Fibroblast of skin of left quadriceps (primary cell): ENCODE measurements around the gene HRAS.
A peak's percentile ranks its signal among the peaks of the same experiment; 100 is the strongest.
"Not testable (repeated sequence)": the region's sequence is repeated elsewhere in the genome, so short reads cannot be mapped to it uniquely, and the experiment has no call there.

Source experiments
- DNase-seq, 2 experiments: peaks; one replicate each; pipeline ENCODE4 v3.0.0-alpha.2; 2013; ENCODE audit warnings: low read depth in 2 of 2

Gene HRAS

GRCh38 chr11:534396-535209 is 773 bp downstream of the HRAS start:
- DNase-seq: no peak

GRCh38 chr11:533586-534395 is 1.6 kb downstream of the HRAS start:
- no peak for DNase-seq

- DNase-seq: no peak
These were observed 2.3 kb downstream of the HRAS start for GRCh38 chr11:532986-533585.

DNA sequence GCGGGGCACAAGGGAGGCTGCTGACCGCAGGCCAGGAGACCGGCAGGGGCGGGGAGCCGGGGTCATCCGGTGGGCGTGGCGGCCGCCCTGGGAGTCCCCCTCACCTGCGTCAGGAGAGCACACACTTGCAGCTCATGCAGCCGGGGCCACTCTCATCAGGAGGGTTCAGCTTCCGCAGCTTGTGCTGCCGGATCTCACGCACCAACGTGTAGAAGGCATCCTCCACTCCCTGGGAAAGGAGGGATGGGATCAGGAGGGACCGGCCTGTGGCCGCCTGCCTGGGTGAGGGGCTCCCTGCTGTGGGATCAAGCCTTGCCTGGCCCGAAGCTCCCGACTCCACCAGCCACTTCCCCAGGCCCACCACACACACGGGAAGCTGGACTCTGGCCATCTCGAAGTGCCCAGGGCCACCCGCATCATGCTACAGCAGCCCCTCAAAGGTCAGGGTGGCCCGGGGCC is 2.8 kb downstream of the HRAS start:
- DNase-seq: no peak

GRCh38 chr11:531919-532526 is 3.4 kb downstream of the HRAS start:
- no peak for DNase-seq

DNA sequence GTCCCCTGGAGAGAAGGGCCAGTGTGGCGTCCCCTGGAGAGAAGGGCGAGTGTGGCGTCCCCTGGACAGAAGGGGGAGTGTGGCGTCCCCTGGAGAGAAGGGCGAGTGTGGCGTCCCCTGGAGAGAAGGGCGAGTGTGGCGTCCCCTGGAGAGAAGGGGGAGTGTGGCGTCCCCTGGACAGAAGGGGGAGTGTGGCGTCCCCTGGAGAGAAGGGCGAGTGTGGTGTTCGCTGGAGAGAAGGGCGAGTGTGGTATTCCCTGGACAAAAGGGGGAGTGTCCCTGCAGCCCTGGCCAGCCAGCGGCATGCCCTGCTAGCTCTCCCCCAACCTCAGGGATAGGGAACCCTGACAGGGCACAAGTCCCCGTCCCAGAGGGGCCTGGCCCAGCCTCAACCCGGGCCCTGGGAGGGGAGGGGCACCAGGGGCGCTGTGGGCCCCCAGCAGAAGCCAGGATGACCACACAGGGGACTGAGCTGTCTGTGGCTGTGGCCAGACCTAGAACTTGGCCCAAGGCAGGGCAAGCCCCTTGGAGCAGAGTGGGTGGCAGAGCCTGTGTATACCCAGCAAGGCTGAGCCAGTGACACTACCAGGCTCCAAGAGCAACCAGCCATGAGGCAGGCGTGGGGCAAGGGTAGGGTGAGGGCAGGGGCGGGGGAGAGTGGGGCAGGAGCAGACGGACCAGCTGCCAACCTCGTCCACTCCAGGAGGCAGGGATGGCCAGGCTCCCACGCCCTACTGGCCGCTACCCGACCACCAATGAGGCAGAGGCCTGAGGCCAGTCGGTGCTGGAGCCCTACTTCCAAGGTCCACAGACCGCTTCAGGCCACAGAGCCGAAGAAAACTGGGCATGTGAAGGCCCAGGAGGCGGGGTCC is 4.2 kb downstream of the HRAS start:
- DNase-seq: no peak

DNA sequence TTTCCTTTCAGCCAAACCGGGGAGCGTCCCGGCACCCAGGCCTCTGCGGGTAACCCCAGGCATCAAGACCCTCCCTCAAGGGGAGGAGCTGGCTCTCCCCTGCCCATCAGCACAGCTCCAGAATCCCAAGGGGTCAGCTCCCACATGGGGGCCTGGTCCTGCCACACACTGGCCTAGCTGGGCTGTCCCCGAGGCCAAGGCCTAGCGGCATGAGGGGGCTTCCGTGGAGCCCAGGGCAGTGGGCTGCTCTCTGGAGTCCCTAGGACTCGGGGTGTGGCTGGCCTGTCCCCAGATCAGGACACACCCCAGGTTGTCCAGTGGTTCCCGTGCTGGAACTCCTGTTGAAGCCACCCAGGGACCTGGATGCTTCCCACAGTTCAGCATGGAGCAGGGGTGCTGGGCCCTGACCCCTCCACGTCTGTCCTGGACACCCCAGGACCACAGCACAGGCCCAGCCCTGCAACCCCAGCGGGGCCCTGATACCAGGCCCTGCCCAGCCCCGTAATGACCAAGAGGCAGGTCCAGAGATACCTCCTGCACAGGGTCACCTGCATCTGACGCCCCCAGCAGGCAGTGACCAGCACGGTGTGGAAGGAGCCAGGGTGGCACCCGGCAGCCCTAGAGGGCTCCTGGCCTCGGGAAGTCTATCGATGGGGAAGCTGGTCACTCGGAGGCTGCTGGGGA is 5.5 kb downstream of the HRAS start:
- no peak for DNase-seq

DNA sequence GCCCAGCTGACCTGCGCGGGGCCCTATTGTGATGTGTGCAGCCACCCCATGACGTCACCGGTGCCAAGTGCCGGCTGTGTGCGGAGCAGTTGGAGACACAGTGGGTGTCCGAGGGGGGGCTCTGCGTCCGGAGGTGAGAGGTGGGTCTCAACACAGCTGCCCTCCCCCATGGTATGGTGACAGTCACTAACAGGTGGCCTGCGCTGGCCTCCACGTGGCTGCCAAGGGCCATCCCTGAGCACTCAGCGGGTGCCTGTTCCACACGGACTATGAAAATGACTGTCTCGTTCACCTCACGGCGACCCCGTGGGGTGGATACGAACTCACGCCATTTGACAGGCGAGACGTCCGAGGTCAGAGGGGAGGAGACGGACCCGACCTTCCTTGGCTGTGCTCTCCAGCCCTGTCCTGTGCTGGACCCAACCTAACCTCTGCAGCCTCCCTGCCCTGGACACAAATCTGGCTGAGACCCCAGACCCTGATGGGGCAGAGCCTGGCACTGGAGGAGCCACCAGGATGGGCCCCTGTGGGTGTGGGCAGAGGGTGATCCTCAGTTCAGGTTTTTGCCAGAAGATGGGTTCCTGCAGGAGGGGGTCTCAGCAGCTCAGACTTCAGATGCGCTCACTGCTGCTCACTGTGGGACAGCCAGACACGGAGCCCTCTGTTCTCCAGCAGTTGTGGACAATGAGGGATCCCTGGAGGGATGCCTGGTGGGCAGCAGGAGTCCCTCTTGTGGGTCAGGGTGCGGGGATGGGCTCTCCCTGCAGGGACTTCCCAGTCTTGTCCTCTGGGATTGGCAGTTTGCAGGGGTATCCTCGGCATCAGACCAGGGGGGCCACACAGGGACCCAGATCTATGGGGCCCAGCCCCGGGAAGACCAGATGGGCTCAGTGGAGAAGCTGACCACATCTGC is 6.3 kb downstream of the HRAS start:
- DNase-seq: no peak

DNA sequence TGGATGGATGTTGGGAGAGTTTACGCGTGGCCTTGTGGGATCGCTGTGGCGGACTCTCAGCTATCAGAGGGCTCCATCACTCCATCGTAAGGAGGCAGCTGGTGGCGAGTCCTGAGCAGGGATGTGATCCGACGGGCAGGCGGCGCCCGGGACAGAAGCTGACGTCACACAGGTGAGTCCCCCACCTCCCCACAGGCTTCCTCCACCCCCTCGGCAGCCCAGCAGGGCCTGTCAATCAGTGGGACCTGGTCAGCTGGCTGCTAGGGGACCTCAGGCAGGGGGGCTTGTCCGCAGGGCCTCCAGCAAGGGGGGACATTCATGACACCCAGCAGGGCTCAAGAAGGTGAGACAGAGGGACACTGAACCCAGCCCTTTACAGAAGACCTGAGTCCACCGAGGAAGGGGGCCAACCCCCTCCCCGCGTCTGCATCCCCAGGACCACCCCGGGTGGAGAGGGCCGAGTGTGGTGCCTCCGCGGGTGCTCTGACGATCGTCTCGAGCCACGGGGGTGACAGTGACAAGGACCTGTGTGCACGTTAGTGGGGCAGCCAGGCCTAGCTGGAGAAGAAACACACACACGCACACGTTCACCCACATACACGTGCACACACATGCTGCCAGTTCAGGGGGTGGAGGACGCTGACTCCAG is 7.1 kb downstream of the HRAS start:
- no peak for DNase-seq

GRCh38 chr11:526192-526591 is 9.2 kb downstream of the HRAS start:
- DNase-seq: no peak

DNA sequence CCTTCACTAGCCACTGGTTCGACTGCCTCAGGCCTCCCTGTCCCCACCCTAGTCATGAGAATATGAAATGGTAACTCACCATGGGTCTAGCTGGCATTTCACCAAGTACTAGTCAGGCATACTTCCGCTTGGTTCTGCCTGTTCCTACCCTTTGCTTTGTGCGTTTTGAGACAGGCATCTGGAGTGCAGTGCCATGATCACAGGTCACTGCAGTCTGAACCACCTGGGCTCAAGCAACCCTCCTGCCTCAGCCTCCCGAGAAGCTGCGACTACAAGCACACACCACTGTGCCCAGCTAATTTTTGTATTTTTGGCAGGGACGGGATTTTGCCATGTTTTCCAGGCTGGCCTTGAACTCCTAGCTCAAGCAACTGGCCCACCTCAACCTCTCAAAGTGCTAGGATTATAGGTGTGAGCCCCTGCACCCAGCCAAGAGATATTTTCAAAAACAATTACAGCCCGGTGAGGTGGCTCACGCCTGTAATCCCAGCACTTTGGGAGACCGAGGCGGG is 14.1 kb downstream of the HRAS start:
- no peak for DNase-seq

- DNase-seq: no peak
These were observed 14.8 kb downstream of the HRAS start for GRCh38 chr11:520428-521176.

- DNase-seq: peak; percentile 78 to 80
These were observed 16.7 kb downstream of the HRAS start for GRCh38 chr11:518463-519202.

- DNase-seq: not testable (repeated sequence)
These were observed 18.3 kb downstream of the HRAS start for GRCh38 chr11:516918-517685.

DNA sequence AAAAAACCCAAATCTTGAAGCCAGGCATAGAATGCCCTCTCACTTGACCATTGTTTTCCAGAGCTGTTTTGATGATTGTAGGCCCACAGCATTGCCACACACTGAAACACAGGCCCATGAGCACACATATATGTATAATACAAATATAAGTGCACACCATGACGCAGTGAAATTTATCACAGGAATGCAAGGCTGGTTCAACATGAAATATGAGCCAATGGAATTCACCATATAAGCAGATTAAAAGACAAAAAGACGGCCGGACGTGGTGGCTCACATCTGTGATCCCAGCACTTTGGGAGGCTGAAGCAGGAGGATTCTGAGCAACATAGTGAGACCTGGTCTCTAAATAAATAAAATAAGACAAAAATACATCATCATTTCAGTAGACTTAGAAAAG is 19.0 kb downstream of the HRAS start:
- no peak for DNase-seq

DNA sequence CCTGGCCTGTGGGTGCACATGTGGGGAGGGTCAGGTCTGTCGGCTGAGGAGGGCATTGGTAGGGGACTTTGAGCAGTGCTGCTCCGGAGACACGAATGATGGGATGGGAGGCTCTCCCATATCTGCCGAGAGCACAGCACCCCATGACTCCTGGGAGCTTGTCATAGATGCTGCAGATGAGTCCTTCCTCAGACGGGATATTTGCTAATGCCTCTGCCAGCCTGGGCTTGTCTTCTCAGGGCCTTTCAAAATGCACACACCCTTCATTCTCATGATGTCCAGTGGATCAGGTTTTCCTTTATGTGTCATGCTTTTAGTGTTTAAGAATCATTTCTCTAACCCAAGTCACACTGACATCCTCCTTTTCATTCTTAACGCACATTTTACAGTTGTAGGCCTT is 20.2 kb downstream of the HRAS start:
- DNase-seq: no peak

DNA sequence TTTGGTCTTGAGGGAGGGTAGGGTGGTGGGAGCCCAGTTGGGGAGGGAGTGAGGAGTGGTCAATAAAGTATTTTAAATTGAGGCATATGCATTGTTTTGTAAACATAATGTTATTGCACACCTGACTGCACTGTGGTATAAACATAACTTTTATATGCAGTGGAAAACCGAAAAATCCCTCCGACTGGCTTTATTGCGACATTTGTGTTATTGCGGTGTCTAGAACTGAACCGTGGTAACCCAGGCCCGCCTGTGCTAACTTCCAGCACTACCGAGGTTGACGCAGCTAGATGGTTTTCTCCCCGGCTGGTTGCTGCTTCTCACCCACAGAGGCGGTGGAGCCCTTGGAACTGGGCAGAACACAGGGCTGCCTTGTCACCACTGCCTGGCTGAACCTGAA is 20.8 kb downstream of the HRAS start:
- DNase-seq: no peak
